ENCODE data around the gene KRT17. TPM values are rescaled to one million over a fixed set of nuclear protein-coding genes. Genes with fewer than 3 reads are reported as not detected.
"Not testable (repeated sequence)": the region's sequence is repeated elsewhere in the genome, so short reads cannot be mapped to it uniquely, and the experiment has no call there.

Gene KRT17
- total RNA-seq, 1 donor from 2014 or later = 238 TPM

DNA sequence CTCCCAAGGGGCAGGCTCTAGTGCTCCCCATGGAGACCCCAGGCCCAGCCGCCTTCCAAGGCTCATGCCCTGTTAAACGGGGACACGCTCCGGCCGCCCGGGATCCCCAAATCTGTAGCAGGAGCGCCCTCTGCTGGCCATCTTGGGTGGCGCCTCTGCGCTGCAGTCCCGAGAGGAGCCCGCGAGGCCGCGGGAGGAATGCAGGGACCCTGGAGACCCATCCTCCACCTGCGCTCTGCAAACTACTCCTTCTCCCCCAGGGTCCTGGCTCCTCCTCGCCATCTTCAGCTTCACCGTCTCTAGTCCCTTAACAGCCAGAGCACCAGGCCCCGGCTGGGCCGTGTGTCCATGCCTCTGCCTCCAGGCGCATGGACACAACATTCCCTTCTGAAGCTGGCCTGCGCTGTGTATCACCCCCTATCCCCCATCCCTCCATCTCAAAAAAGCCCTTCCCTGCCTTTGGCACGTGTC is 23.6 kb upstream of the KRT17 start:
- Mint-ChIP-seq H3K36me3 (no peaks in the 10 kb centered on the region), H3K27ac (peak overlapping the region; percentile 89), H3K9me3 (no peaks in the 10 kb centered on the region), H3K27me3 (ENCODE audit: low read depth) (no peaks in the 10 kb centered on the region), H3K4me1 (peaks cover 35% of the 10 kb centered on the region), H3K4me3 (peak overlapping the region; percentile 61)
- peak; percentile 91 to 99 for DNase-seq (ENCODE audit: low spot score in 2 of 2, unreplicated experiment in 2 of 2)
- TF ChIP-seq, protein P1, sequence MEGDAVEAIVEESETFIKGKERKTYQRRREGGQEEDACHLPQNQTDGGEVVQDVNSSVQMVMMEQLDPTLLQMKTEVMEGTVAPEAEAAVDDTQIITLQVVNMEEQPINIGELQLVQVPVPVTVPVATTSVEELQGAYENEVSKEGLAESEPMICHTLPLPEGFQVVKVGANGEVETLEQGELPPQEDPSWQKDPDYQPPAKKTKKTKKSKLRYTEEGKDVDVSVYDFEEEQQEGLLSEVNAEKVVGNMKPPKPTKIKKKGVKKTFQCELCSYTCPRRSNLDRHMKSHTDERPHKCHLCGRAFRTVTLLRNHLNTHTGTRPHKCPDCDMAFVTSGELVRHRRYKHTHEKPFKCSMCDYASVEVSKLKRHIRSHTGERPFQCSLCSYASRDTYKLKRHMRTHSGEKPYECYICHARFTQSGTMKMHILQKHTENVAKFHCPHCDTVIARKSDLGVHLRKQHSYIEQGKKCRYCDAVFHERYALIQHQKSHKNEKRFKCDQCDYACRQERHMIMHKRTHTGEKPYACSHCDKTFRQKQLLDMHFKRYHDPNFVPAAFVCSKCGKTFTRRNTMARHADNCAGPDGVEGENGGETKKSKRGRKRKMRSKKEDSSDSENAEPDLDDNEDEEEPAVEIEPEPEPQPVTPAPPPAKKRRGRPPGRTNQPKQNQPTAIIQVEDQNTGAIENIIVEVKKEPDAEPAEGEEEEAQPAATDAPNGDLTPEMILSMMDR (IDR thresholded peaks at IDR 0.05; ENCODE audit: unreplicated experiment) = peak; percentile 98

DNA sequence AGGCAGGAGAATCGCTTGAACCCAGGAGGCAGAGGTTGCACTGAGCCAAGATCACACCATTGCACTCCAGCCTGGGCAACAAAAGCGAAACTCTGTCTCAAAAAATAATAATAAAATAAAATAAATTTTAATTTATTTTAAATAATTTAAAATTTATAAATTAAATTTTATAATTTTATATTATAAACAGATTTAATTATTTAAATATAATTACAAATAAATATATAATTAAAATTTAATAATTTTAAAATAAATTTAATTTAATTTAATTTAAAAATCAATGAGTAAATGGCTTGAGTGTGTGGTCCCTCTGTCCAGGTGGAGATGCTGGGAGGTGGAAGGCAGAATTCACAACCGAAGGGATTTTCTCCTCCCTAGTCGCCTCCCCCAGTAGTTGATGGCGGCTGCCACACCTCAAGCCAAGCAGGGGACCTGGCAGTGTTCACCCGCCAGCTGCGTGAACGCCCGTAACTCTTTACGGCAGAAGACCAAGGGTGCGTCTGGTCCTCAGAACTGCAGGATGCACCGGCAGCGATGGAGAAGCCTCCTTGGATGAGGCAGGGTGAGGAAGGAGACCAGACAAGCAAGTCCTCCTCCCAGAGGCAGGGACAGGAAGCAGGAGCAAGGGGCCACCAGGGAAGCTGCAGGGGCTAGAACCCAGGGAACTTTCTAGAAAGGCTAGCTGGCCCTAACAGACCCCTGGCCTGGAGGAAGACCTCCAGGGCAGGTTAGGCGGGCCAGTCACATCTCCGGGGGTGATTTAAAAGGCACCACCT is 22.9 kb upstream of the KRT17 start:
- Mint-ChIP-seq H3K27ac (no peak overlapping the region), H3K27me3 (ENCODE audit: low read depth) (no peaks in the 10 kb centered on the region), H3K9me3 (no peaks in the 10 kb centered on the region), H3K4me3 (no peak overlapping the region), H3K36me3 (no peaks in the 10 kb centered on the region), H3K4me1 (peaks cover 35% of the 10 kb centered on the region)
- TF ChIP-seq, protein P1 (IDR thresholded peaks at IDR 0.05; ENCODE audit: unreplicated experiment) = no peak
- no peak for DNase-seq (ENCODE audit: low spot score in 2 of 2, unreplicated experiment in 2 of 2)

DNA sequence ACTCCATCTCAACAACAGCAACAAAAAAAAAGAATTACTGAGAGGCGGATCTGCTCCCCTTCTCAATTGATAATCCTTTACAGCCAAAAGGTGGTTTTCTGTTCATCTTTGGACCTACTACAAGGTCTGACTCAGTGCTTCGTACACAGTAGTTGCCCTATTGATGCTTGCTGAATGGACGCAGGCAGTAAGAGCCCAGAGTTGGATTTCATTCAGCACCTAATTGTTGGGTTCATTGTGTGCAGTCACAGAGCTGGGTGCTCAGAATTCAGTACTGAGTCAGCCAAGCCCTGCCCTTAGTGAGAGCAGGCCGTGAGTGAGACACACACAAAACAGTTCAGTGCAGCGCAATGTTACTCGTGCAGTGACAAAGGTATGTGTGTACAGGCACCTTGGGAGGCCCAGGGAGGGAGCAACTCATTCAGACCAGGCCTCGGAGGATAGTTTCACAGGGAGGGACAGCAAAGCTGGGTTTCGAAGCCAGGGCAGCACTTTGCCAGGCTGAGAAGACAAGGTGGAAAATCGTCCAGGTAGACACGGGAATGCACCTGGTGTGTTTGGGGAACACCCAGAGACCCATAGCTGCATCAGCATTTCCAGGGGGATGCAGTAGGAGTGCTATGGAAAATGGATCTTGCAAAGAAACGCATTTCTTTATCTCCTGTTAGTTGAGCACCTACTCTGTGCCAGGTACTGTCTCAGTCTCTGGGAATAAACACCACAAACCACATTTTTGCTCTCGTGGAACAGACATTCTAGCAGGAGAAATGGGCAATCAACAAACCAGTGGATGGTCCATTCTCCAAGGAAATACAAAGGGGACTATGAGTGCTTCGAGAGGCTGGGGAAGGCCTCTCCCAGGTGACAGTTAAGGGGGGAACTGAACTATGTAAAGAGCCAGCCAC is 18.1 kb upstream of the KRT17 start:
- H3K9me3 Mint-ChIP-seq = no peaks in the 10 kb centered on the region
- H3K36me3 Mint-ChIP-seq = no peaks in the 10 kb centered on the region
- TF ChIP-seq, protein P1 (IDR thresholded peaks at IDR 0.05; ENCODE audit: unreplicated experiment) = no peak
- H3K27ac Mint-ChIP-seq = no peak overlapping the region
- no peaks in the 10 kb centered on the region for H3K27me3 Mint-ChIP-seq (ENCODE audit: low read depth)
- peaks cover 18% of the 10 kb centered on the region for H3K4me1 Mint-ChIP-seq
- DNase-seq (ENCODE audit: low spot score in 2 of 2, unreplicated experiment in 2 of 2) = no peak
- H3K4me3 Mint-ChIP-seq = no peak overlapping the region

DNA sequence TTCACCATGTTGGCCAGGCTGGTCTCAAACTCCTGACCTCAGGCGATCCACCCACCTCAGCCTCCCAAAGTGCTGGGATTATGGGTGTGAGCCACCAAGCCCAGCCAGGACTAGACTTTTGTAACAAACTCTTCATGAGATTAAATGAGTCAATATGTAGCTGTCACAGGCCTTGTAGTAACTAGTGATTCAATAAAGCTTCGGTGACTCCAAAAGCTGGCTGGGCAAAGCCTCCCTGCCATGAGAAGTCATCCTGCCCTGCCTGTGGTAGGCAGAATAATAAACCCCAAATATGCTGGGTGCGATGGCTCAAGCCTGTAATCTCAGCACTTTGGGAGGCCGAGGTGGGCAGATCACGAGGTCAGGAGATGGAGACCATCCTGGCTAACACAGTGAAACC is 16.2 kb upstream of the KRT17 start:
- H3K36me3 Mint-ChIP-seq; H3K9me3 Mint-ChIP-seq; DNase-seq (ENCODE audit: low spot score in 2 of 2, unreplicated experiment in 2 of 2); H3K27me3 Mint-ChIP-seq (ENCODE audit: low read depth); H3K27ac Mint-ChIP-seq; H3K4me3 Mint-ChIP-seq: not testable (repeated sequence)
- H3K4me1 Mint-ChIP-seq = peaks cover 12% of the 10 kb centered on the region

DNA sequence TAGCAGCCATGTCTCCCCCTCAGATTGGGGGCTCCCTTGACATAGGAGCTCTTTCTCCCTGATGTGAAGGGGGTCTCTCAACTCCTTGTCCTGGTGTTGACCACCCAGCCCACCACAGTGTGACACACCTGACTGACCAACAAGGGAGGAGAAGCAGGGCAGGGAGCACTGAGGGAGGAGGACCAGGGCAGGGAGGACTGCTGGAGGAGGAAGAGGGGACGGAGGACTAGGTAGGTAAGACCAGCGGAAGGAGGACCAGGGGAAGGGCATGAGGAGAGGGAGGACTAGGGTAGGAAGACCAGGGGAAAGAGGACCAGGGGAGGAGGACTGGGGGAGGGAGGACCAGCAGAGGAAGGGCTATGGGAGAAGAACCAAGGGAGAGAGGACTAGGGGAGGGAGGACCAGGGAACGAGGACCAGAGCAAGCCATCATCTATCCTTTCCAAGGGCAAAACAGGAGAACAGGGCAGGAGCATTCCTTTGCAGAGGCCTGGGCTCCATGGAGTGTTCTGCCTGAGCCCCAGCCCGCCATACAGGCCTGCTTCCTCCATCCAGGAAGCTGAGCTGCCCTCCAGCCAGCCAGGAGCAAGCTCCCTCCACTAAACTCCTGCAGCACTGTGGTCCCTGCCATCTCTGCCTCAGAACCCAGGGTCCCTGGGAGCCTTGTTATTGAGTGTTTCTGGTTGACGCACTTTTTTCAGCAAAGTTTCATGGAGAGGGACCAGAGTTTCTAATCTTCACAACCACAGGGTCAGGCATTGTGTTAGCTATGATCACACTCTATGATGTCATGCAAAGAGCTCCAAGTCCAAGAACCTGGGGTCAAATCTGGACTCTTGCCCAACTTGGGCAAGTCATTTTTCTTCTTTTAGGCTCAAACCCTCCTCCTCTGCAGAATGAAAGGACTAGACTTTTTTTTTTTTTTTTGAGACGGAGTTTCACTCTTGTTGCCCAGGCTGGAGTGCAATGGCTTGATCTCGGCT is 15.4 kb upstream of the KRT17 start:
- TF ChIP-seq, protein P1 (IDR thresholded peaks at IDR 0.05; ENCODE audit: unreplicated experiment) = no peak
- no peak for DNase-seq (ENCODE audit: low spot score in 2 of 2, unreplicated experiment in 2 of 2)
- Mint-ChIP-seq H3K4me3 (no peak overlapping the region), H3K4me1 (peaks cover 16% of the 10 kb centered on the region), H3K9me3 (no peaks in the 10 kb centered on the region), H3K27ac (no peak overlapping the region), H3K27me3 (ENCODE audit: low read depth) (no peaks in the 10 kb centered on the region), H3K36me3 (no peaks in the 10 kb centered on the region)

All from mesothelial cell of epicardium (in vitro differentiated cells).